Umbilical cord (tissue), 2 donors: ENCODE data around the gene MRPS35. TPM values are rescaled to one million over a fixed set of nuclear protein-coding genes. Genes with fewer than 3 reads are reported as not detected.
"Not testable (repeated sequence)": the region's sequence is repeated elsewhere in the genome, so short reads cannot be mapped to it uniquely, and the experiment has no call there.

Source experiments
- DNase-seq: peaks from one replicate; pipeline ENCODE4 v3.0.0-alpha.2; 2015; ENCODE audit warnings: low spot score
- total RNA-seq: library from RNA; depleted of rRNA; stranded (reverse); fragments of >200 nt; gene quantifications from one replicate; pipeline ENCODE4 v1.2.3, GENCODE V29; 2014; ENCODE audit warnings: low replicate concordance; ENCODE audit not compliant: insufficient read depth

MRPS35 gene
- total RNA-seq, 1 donor from 2014 or later = 32.3 TPM

DNA sequence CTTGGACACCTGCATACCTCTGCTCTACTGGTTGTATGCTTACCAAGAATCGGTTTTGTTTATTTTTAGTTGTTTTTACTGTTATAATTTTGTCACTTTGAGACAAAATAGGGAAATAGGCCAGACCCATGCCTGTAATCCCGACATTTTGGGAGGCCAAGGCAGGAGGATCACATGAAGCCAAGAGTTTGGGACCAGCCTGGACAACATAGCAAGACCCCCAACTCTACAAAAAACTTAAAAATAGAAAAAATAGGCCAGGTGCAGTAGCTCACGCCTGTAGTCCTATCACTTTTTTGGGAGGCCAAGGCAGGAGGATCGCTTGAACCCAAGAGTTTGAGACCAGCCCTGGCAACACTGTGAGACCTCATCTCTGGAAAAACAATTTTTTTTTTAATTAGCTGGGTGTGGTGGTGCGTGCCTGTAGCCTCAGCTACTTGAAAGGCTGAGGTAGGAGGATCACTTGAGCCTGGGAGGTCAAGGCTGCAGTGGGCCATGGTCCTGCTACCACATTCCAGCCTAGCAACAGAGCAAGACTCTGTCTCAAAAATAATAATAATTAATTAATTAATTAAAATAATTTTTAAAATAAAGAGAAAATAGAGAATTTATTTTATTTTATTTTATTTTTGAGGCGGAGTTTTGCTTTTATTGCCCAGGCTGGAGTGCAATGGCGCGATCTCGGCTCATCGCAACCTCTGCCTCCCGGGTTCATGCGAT is 1.3 kb upstream of the MRPS35 start:
- no peak for DNase-seq

DNA sequence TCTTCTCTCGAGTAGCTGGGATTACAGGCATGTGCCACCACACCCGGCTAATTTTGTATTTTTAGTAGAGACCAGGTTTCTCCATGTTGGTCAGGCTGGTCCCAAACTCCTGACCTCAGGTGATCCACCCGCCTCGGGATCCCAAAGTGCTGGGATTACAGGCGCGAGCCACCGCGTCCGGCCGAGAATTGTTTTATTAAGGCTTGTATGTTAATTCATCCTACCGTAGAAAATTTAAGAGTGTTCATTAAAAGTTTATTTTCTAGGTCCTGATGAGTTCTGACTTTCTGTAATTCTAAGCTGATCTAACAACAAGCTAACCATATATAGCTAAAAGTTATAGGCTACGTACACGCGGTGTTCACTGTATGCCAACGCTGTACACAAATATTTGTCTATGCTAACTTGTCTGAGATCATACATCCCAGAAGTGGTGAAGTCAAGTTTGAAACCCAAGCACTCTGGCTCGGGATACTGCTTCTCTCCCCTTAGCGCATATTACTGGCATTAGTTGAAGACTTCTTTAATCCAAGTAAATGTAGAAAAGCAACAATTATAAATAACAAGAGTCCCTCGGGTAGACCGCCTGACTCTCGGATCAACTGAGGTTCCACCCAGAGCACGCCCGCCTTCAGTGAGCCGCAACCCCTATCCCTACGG is 570 bp upstream of the MRPS35 start:
- peak; percentile 76 for DNase-seq

DNA sequence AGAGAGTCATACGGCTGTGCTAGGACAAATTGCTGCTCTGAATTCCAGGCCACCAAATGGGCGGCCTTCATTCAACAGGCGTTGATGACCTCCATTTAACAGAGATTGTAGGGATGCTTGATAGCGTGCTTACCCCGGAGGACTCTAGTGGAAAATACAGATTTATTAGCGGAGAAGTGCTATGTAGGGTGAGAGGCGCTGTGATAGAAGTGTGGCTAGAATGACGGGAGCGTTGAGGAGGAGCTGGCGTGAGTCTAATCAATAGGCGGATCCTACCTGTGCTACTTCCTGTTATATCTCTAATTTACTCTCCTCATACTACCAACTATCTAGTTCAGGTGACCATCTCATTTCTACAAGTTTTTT is 668 bp downstream of the MRPS35 start:
- no peak for DNase-seq

DNA sequence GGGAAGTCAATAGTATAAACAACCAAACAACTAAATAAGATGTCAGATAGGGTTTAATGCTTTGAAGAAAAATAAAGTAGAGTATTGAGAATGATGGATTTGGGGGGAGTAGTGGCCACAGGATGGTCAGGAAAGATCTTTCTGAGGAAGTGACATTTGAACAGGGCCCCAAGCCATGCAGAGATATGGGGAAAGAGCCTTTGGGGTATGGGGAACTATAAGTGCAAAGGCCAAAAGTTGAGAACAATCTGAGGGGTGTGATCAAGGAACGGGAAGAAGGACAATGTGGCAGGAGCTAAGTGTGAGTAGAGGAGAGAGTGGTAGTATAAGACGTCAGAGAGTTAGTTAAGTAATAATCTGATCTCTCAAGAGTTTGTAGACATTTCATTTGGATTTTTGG is 1.3 kb downstream of the MRPS35 start:
- DNase-seq = no peak

DNA sequence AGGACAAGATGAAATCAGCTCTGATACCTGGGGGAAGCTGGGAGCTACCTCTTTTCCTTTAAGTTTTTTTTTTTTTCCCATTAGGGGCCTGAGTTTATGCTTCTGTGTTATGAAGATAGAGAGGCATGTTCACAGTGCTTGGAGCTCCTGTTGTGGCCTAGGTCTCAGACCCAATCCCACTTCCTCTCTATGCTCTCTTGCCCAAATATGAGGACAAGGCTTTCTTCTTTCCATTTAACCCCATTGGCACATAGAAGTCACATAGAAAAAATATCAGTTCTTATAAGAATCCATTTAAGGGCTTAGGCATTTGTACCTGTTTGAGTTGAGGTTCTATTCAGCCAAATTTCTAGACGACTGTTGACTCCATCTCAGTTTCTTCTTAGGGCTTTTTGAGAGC is 12.6 kb downstream of the MRPS35 start:
- no peak for DNase-seq

DNA sequence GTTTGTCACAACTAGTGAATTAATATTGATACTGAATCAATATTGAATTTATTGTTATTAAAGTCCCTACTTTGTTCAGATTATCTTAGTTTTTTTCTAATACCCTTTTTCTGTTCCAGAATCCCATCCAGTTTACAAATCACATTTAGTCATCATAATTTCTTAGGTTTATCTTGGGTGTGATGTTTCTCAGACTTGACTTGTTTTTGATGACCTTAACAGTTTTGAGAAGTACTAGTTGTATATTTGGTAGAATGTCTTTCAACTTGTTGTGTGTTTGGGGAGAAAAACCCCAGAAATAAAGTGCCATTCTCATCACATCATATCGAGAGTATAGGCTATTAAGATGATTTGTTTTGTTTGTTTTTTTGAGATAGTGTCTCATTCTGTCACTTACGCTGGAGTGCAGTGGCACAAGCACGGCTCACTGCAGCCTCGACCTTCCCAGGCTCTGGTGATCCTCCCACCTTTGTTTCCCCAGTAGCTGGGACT is 19.5 kb downstream of the MRPS35 start:
- DNase-seq = no peak

DNA sequence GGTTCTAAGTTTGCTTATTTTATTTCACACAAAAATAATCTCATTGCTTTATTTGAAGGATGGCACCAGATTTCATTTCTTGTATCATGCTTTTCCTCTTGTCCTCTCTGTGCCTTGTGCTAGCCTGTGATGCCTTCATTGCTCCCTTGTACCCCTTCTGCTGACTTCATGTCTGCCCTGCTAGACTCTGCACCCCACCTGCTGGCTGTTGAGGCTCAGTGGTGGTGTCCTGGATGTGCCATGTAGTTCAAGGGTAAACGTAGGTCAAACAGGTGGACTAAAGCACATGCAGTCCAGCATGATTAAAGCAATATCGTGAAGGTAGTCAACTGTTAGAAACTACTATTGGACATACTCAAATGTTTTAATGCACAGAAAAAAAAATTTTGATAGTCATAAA is 21.6 kb downstream of the MRPS35 start:
- DNase-seq = no peak

DNA sequence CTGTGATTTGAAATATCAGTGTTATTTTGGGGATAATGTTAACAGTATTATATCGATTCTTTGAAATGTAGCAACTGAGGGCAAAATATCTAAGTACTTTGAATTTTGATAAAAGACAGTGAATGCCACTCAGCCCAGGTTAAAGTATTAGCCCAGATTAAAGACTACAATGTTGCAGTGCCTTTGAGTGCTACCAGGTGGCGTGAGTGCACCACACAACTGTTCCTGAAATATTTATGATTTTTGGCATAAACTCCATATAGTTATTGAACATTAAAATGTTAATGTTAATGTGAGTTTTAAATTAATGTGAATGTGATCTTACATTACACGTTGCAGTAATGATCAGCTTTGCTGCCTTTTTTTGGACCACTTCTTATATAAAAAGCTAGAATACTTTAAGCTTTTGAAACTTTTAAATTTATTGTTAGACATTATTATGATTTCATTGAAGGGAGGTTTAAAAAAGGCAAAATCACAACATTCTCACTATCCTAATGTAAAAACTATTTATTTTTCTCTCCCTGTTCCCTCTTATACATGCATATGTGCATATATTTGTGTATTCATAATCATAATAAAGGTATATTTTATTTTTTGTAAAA is 22.5 kb downstream of the MRPS35 start:
- no peak for DNase-seq

DNA sequence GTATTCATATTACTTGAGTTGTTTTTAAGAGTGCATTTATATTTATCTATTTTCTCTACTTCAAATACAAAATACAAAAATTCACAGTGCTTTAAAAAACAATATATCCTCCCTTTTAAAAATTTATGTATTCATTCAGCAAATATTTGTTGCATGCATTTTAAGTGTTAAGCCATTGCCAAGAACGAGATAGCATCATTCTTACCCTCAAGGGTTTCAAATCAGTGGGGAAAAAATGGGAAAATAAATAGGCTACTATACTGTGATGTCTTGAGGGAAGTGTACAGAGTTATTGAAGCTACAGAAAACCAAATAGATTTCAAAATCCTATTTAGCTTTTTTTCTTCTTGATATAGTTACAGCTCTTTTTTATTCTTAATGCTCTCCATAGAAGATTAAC is 23.2 kb downstream of the MRPS35 start:
- no peak for DNase-seq

DNA sequence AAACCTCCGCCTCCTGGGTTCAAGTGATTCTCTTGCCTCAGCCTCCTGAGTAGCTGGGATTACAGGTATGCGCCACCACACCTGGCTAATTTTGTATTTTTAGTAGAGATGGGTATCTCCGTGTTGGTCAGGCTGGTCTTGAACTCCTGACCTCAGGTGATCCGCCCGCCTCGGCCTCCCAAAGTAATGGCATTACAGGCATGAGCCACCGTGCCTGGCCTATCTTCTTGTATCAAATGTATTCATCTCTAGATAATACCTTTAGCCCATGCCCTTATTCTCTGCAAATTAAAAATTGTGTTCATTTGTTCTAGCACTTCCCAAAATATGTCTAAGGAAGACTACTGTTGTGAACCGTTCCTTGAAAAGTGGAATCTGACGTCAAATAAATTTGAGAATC is 23.7 kb downstream of the MRPS35 start:
- DNase-seq = not testable (repeated sequence)

DNA sequence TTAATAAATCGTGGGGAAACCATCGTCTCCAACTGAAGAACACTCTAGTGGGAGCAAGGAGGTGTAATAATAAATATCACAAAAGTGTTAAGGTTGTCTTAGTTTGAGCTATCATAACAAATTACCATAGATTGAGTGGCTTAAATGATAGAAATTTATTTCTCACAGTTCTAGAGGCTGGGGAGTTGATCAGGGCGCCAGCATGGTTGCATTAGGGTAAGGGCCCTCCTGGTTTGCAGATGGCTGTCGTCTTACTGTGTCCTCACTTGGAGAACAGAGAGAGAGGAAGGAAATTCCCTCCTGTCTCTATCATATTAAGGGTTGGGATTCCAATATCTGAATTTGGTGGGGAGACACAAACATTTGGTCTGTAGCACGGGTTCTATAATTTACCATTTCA is 33.0 kb downstream of the MRPS35 start:
- DNase-seq = no peak

DNA sequence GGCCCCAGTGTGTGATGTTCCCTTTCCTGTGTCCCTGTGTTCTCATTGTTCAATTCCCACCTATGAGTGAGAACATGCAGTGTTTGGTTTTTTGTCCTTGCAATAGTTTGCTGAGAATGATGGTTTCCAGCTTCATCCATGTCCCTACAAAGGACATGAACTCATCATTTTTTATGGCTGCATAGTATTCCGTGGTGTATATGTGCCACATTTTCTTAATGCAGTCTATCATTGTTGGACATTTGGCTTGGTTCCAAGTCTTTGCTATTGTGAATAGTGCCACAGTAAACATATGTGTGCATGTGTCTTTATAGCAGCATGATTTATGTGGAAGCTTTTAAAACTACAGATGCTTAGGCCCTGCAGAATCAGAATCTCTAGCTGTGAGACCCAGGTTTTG is 35.1 kb downstream of the MRPS35 start:
- DNase-seq = not testable (repeated sequence)

DNA sequence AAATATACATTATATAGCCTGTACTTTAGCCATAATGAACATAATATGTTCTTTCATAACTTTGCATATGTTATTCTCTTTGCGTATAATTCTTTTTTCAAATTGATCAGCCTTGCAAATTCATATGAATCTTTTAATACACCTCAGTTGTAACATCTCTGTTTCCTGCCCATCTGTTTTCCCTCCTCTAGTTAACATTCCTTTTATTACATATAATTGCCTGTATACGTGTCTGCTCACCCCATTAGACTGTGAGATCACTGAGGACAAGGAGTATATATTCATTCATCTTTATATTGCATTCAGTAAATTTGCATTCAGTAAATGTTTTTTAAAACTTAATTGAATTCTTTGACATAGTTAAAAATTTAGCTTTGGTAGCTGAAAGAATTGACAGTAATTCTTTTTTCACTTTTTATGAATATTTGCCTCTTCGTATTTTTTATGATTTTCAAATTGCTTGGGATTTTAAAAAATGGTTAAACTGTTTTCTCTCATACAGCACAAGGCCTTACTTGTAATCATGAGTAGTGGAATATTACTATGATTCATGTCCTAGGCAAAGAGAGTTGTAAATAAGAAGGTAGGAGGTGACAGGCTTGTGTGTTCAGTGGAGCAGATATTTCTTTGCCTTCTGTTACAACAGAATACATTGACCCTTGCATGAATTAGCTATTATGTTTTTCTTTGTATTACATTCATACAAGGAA is 36.6 kb downstream of the MRPS35 start:
- DNase-seq = no peak

DNA sequence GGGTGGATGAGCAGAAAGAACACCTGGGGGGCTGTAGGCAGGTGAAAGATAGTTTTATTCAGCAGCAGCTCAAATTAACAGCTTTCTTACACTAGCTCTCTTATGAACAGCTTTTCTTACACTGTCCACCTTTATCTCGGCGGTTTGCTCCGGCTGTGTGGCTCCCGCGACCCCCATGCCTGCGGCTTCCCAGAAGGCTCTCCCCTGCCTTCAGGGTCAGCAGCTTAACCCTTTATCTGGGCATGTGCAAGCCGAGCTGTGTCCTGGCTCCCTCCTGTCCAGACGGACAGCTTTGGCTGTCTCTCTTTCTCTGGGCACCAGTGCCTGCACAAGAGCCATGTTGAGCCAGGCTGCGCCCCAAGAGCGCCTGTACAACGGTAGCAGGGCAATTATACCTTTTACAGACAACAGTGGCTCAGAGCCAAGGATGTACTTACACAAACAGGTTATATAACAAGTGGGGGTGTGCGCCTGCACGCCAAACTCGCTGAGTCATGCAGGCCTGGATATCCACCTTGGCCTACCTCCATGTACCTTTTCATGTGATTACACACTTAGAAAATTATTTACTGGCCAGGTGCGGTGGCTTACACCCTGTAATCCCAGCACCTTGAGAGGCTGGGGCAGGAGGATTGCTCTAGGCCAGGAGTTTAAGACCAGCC is 40.9 kb downstream of the MRPS35 start:
- DNase-seq = no peak

DNA sequence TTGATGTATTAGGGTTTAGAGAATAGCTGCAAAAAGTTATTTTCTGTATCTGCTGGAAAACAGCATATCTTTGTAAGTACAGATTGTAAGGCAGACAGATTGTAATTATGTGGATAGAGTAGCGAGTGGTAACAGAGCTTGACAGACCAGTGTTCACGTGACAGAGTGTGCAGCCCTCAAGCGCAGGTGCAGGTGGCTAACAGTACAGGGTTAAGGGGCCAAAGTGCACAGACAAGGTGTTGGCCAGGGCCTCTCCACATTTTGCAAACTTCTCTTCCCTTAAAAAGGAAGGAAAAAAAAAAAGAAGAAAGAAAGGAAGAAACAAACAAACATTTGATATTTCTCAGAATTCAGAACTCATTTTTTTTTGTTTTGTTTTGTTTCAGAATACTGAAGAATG is 44.2 kb downstream of the MRPS35 start:
- no peak for DNase-seq

DNA sequence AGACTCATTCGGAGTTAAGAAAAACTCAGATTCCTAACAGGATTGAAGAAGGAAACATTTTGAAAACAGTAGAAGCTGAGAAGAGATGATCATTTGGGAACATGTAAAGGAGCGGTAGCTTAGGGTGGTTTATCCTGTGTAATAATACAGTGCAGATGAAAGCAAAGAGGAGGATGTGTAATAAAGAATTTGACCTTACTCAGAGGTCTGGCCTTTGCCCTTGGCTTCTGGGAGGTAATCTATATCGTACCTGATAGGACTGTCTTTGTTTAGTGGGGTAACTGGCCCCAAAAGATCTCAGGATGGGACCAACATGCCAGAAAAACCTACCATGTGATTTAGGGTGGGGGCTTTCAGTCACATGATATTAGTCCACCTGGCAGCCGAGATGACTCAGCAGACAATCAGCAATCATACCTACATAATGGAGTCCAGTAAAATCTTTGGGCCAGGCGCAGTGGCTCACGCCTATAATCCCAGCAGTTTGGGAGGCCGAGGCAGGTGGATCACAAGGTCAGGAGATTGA is 46.1 kb downstream of the MRPS35 start:
- no peak for DNase-seq

DNA sequence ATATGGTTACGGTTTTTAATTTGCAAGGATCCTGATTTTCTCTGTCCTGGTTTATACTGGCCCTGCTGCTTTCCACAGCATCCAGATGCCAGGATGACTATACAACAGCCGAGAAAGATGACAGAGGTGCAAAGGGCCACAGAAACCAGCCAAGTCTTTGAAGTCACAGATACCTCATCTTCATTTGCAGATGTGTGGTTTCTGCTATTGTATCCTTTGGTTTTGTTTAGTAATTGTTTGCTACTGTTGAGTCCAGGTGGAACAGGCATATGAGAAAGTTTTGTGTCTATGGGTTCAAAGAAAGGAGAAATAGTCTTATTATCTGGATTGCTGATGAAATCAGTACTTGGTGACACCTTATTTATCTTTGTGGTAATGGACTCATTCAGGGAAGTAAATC is 52.1 kb downstream of the MRPS35 start:
- no peak for DNase-seq

DNA sequence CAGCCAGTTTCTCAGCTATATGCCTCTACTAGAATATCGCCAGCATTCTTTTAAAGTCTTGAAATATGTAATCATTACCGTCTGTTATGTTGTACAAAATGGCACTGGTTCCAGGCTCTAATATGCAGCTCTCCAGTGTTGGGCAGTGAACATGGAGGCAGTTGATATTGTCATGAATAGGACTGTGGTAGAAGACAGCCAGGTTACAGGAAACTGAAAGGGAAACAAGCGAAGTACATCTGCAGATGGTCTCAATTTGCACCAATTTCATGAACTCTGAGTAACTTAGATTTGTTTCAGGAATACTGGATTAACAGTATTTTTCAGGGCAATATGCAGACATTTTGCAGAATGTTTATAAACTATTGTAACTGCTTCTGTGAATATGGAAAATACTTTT is 56.0 kb downstream of the MRPS35 start:
- DNase-seq = no peak

DNA sequence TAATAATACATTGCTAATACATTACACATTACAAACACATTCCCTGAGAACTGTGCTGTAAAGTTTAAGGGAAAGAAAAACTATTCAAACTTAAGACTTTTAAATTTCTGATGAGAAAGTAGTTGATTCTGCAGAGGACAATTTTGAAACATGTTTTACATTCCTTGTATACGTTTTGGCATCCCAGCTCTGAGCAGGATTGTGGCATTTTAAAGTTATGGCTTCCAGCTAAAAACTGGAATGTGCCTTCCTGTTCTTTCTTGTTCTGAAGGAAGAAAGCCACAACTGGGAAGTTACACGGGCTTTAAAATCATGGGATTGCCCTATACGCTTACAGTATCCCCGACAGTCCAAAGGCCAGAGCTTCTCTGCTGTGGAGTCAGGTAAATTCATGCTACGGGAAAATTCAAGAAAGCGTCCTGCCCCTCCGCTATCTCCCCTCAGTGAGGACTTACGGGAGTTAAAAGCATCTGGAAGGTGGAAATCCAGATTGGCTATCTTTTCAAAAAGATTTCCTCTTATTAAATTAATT is 58.6 kb downstream of the MRPS35 start:
- DNase-seq = peak; percentile 12

DNA sequence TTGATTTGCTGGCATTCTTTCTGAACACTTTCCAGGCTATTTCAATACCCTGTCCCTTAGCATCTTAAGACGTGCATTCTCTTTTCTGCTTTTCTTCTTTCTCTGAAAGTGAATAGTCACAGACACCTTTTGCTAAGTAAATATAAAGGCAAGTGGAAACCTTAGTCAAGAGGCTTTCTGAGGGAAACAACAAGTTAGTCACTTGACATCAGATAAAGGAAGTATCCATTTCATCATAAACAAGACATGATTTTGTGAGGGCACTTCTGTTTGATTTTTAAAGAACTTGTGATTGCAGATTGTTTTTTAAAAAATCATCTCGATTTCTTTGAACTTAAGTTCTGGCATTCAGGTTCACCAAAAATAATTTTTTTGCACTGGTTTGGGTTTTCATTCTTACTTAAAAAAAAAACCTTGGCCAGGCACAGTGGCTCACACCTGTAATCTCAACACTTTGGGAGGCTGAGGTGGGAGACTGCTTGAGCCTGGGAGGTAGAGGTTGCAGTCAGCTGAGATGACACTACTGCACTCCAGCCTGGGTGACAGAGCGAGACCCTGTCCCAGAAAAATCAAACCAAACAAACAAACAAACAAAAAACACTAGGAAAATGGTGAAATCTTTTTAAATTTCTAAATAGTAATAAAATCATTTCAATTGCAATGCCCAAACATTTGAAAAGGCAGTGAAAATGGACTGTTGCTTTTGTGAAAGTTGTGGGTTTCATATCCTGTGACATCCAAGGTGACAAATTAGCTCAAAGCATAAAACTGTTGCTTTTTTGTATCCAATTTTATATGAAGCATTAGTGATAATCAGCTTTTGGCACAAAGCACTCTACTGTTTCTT is 61.1 kb downstream of the MRPS35 start:
- no peak for DNase-seq
